Ovary (tissue), 9 donors: ENCODE measurements around the gene LYG2. TPM values are rescaled to one million over a fixed set of nuclear protein-coding genes. Genes with fewer than 3 reads are reported as not detected.

ENCODE experiments used
- polyA plus RNA-seq, 2 donors: library from polyadenylated mRNA; stranded (reverse); fragments of 200-250 nt in 1 of 2; fragments of 350-450 nt in 1 of 2; fragmentation: Illumina TruSeq in 1 of 2; extraction: RNeasy Lipid Tissue Mini Kit (QIAGEN cat#74804) in 1 of 2; gene quantifications; one replicate each; pipeline ENCODE4 v1.2.3, GENCODE V29; 2013 to 2014
- small RNA-seq: library from RNA; depleted of rRNA; stranded (forward); fragments of <200 nt; gene quantifications from one replicate; pipeline ENCODE3, GENCODE V24; 2016
- total RNA-seq, 7 donors: library from RNA; depleted of rRNA in 2 of 7; stranded (reverse); fragments of >200 nt in 2 of 7; fragmentation: NEBNext Ultra II Directional in 3 of 7; extraction: Animal tissue kit (Norgen Biotek cat#: 25700) in 3 of 7; gene quantifications; one replicate each; pipeline versions ENCODE4 v1.1.0 to v1.2.4, GENCODE V29; 2016 to 2023
- donor health status: DM: no; HTN: no; CAD: no; lungs with moderate emphysema.
- donor health status: DM: no; HTN: no; CAD: no.
- donor health status: Bipolar disorder and iron deficiency.
- donor health status: DM: yes; HTN: yes; CAD: no.
- donor health status: DM: no; HTN: no; CAD: no.
- donor health status: DM: yes; HTN: yes; CAD: no.

The LYG2 gene
- total and polyA plus RNA-seq, 9 donors, result not detected

Small RNAs within 50 kb of the gene (small RNA-seq; reads per million reads assigned to genes)
- not detected for gene AC092587.1

Other genes starting within 250 kb of the LYG2 start
- gene C2orf15, start 114.0 kb downstream of the LYG2 start, total RNA-seq, result 1 to 10 TPM in 2 of 7 donors, under 1 TPM in 5; 0.24 to 3.0 (median 0.86) TPM
- under 1 TPM; 0.68 to 0.78 TPM for gene C2orf15, start 114.0 kb downstream of the LYG2 start, polyA plus RNA-seq
- 10 to 100 TPM in 2 of 7 donors, 1 to 10 TPM in 5; 7.0 to 35.5 (median 8.7) TPM for gene TSGA10, start 100.7 kb downstream of the LYG2 start, total RNA-seq
- 1 to 10 TPM; 1.8 to 3.1 TPM for gene TSGA10, start 100.7 kb downstream of the LYG2 start, polyA plus RNA-seq
- gene LIPT1, start 100.7 kb downstream of the LYG2 start, total RNA-seq, result 10 to 100 TPM in 3 of 7 donors, 1 to 10 TPM in 4; 6.2 to 12.3 (median 9.7) TPM
- 10 to 100 TPM; 13.4 to 14.6 TPM for gene LIPT1, start 100.7 kb downstream of the LYG2 start, polyA plus RNA-seq
- gene MITD1, start 74.6 kb downstream of the LYG2 start, total RNA-seq, result 10 to 100 TPM; 16.0 to 26.1 (median 20.1) TPM
- gene MITD1, start 74.6 kb downstream of the LYG2 start, polyA plus RNA-seq, result 10 to 100 TPM; 26.8 to 31.6 TPM
- 10 to 100 TPM; 18.7 to 29.0 (median 21.8) TPM for gene MRPL30, start 74.5 kb downstream of the LYG2 start, total RNA-seq
- gene MRPL30, start 74.5 kb downstream of the LYG2 start, polyA plus RNA-seq, result 10 to 100 TPM; 18.8 to 43.8 TPM
- 1 to 10 TPM in 5 of 7 donors, under 1 TPM in 2; 0.56 to 3.1 (median 1.0) TPM for gene LYG1, start 45.5 kb upstream of the LYG2 start, total RNA-seq
- gene LYG1, start 45.5 kb upstream of the LYG2 start, polyA plus RNA-seq, result under 1 TPM; 0.58 to 0.96 TPM
- 10 to 100 TPM; 13.6 to 29.2 (median 21.1) TPM for gene TXNDC9, start 80.7 kb upstream of the LYG2 start, total RNA-seq
- gene TXNDC9, start 80.7 kb upstream of the LYG2 start, polyA plus RNA-seq, result 10 to 100 TPM; 12.0 to 13.3 TPM
- gene EIF5B, start 81.7 kb upstream of the LYG2 start, total RNA-seq, result 10 to 100 TPM; 20.4 to 38.8 (median 30.4) TPM
- 10 to 100 TPM; 17.5 to 37.4 TPM for gene EIF5B, start 81.7 kb upstream of the LYG2 start, polyA plus RNA-seq
- 10 to 100 TPM; 43.2 to 63.3 (median 53.1) TPM for gene REV1, start 234.4 kb upstream of the LYG2 start, total RNA-seq
- 10 to 100 TPM; 25.4 to 30.9 TPM for gene REV1, start 234.4 kb upstream of the LYG2 start, polyA plus RNA-seq